Natural killer cell treated with Interleukin-12 subunit alpha and Interleukin-12 subunit beta and Interleukin-15 and Interleukin-18, amount 100 ng/mL, for 72 hours (primary cell): ENCODE data around the gene FAM163B. TPM values are rescaled to one million over a fixed set of nuclear protein-coding genes. Genes with fewer than 3 reads are reported as not detected.

Experiments used
- ATAC-seq, 2 donors: fragments of 150-1000 bp; cut with Tn5 transposase in 1 of 2; sonication (Bioruptor Pico), chemical (Tn5 transposase) in 1 of 2; 2 replicates each; pipeline ENCODE4 v1.10.0; 2021
- DNase-seq: peaks from one replicate; pipeline ENCODE4 v3.0.0; 2022; ENCODE audit warnings: low spot score
- H3K27ac Mint-ChIP-seq, 2 donors: 1 replicate in 1 of 2; 2 replicates in 1 of 2; pipeline ENCODE4 v1.8.0; 2022; ENCODE audit warnings: mixed read lengths in 2 of 2, mild to moderate bottlenecking in 1 of 2, moderate library complexity in 1 of 2
- H3K27me3 Mint-ChIP-seq, 2 donors: 1 replicate in 1 of 2; 2 replicates in 1 of 2; pipeline ENCODE4 v1.8.0; 2022; ENCODE audit warnings: mixed read lengths in 2 of 2
- H3K36me3 Mint-ChIP-seq: one replicate; pipeline ENCODE4 v1.8.0; 2022; ENCODE audit warnings: mixed read lengths
- H3K4me1 Mint-ChIP-seq, 2 donors: 1 replicate in 1 of 2; 2 replicates in 1 of 2; pipeline ENCODE4 v1.8.0; 2022; ENCODE audit warnings: low read depth in 2 of 2, mixed read lengths in 2 of 2, mild to moderate bottlenecking in 1 of 2
- H3K4me3 Mint-ChIP-seq: one replicate; pipeline ENCODE4 v1.8.0; 2022; ENCODE audit warnings: mixed read lengths
- H3K9me3 Mint-ChIP-seq: 2 replicates; pipeline ENCODE4 v1.8.0; 2022; ENCODE audit warnings: mixed read lengths
- total RNA-seq, 2 donors: library from RNA; stranded (reverse); gene quantifications; one replicate each; pipeline ENCODE4 v1.2.3, GENCODE V29; 2022

Gene FAM163B
- total RNA-seq, 2 donors from 2014 or later: not detected

GRCh38 chr9:133528001-133528875 lies 81.0 kb downstream of the FAM163B start:
- no peaks in the 10 kb centered on the region for H3K4me1 Mint-ChIP-seq

GRCh38 chr9:133527444-133527920 lies 81.7 kb downstream of the FAM163B start:
- Mint-ChIP-seq H3K9me3 (no peaks in the 10 kb centered on the region), H3K36me3 (no peaks in the 10 kb centered on the region), H3K27ac (no peak overlapping the region), H3K4me1 (no peaks in the 10 kb centered on the region), H3K27me3 (peaks cover 3 to 6% of the 10 kb centered on the region in 2 donors), H3K4me3 (no peak overlapping the region)
- DNase-seq (no peak), ATAC-seq (no peak)

More at GRCh38 chr9:133528001-133528875, 81.0 kb downstream of the FAM163B start:
- Mint-ChIP-seq H3K36me3 (no peaks in the 10 kb centered on the region), H3K27ac (no peak overlapping the region), H3K9me3 (no peaks in the 10 kb centered on the region), H3K27me3 (peaks cover 3 to 8% of the 10 kb centered on the region in 2 donors), H3K4me3 (no peak overlapping the region)
- DNase-seq (no peak), ATAC-seq (no peak)

Other genes starting within 250 kb of the FAM163B start
- gene SURF4, start 233.3 kb downstream of the FAM163B start, total RNA-seq: 100 to 1,000 TPM; 390 to 433 TPM
- gene STKLD1, start 233.0 kb downstream of the FAM163B start, total RNA-seq: under 1 TPM in 1 of 2 donors, not detected in 1; 0.19 TPM
- gene REXO4, start 191.4 kb downstream of the FAM163B start, total RNA-seq: 10 to 100 TPM; 34.3 to 55.1 TPM
- gene ADAMTS13, start 187.0 kb downstream of the FAM163B start, total RNA-seq: 1 to 10 TPM in 1 of 2 donors, under 1 TPM in 1; 0.67 to 1.1 TPM
- gene CACFD1, start 149.4 kb downstream of the FAM163B start, total RNA-seq: 1 to 10 TPM; 2.4 to 7.0 TPM
- 10 to 100 TPM; 15.0 to 42.3 TPM for gene SLC2A6, start 130.3 kb downstream of the FAM163B start, total RNA-seq
- gene MYMK, start 84.4 kb downstream of the FAM163B start, total RNA-seq: not detected
- not detected for gene ADAMTSL2, start 74.7 kb downstream of the FAM163B start, total RNA-seq
- not detected for gene DBH, start 27.0 kb upstream of the FAM163B start, total RNA-seq
- gene SARDH, start 129.0 kb upstream of the FAM163B start, total RNA-seq: under 1 TPM; 0.36 to 0.38 TPM